Lung (tissue), 12 donors: ENCODE results near the gene PTGFR. TPM values are rescaled to one million over a fixed set of nuclear protein-coding genes. Genes with fewer than 3 reads are reported as not detected.

Experiments
- ATAC-seq: fragments of 200-7000 bp; cut with Tn5 transposase; one replicate; pipeline ENCODE4 v1.9.1; 2020; ENCODE audit warnings: moderate number of reproducible peaks; ENCODE audit not compliant: insufficient read depth, low FRiP score
- DNase-seq, 3 donors: peaks; one replicate each; pipeline ENCODE4 v3.0.0-alpha.2; 2013 to 2017
- H3K27ac ChIP-seq, 2 donors: one replicate each; pipeline ENCODE4 v1.5.1; 2013; ENCODE audit warnings: mild to moderate bottlenecking in 2 of 2, moderate library complexity in 2 of 2, control low read depth in 1 of 2, inconsistent platforms in 1 of 2, low read depth in 1 of 2, low read length in 1 of 2
- H3K27me3 ChIP-seq, 3 donors: one replicate each; pipeline ENCODE4 v1.5.1; 2013; ENCODE audit warnings: low read length in 2 of 3; ENCODE audit not compliant: control insufficient read depth in 3 of 3, insufficient read depth in 3 of 3
- H3K36me3 ChIP-seq, 4 donors: one replicate each; pipeline ENCODE4 v1.5.1; 2013; ENCODE audit warnings: low read length in 4 of 4, mild to moderate bottlenecking in 1 of 4, moderate library complexity in 1 of 4; ENCODE audit not compliant: control insufficient read depth in 4 of 4, insufficient read depth in 4 of 4
- H3K4me1 ChIP-seq, 5 donors: one replicate each; pipeline ENCODE4 v1.5.1; 2013; ENCODE audit warnings: low read length in 5 of 5, mild to moderate bottlenecking in 2 of 5, moderate library complexity in 1 of 5; ENCODE audit not compliant: control insufficient read depth in 5 of 5, insufficient read depth in 5 of 5
- H3K4me3 ChIP-seq: one replicate; pipeline ENCODE4 v1.5.1; 2013; ENCODE audit warnings: mild to moderate bottlenecking, control low read depth, moderate library complexity
- H3K9ac ChIP-seq, 2 donors: one replicate each; pipeline ENCODE4 v1.5.1; 2013; ENCODE audit warnings: low read length in 2 of 2, control low read depth in 1 of 2; ENCODE audit not compliant: insufficient read depth in 1 of 2
- H3K9me3 ChIP-seq, 4 donors: one replicate each; pipeline ENCODE4 v1.5.1; 2013; ENCODE audit warnings: low read length in 3 of 4, mild to moderate bottlenecking in 1 of 4, moderate library complexity in 1 of 4; ENCODE audit not compliant: control insufficient read depth in 4 of 4, insufficient read depth in 3 of 4
- CTCF ChIP-seq: IDR thresholded peaks from 2 replicates; pipeline ENCODE4 v1.5.1; 2012; ENCODE audit warnings: mild to moderate bottlenecking; ENCODE audit errors: control extremely low read depth, extremely low read depth
- WGBS, 2 donors: extraction: QIAGEN DNeasy Blood & Tissue Kit; methylation state at CpG; one replicate each; pipeline ENCODE4 v1.1.7; 2013; 5-methylcytosine and 5-hydroxymethylcytosine counted together
- polyA plus RNA-seq, 2 donors: library from polyadenylated mRNA; stranded (reverse); fragments of 200-250 nt; gene quantifications; one replicate each; pipeline ENCODE4 v1.2.1, GENCODE V29; 2013
- total RNA-seq, 2 donors: library from RNA; depleted of rRNA in 1 of 2; stranded (reverse); fragments of >200 nt in 1 of 2; gene quantifications; one replicate each; pipeline ENCODE4 v1.2.1, GENCODE V29; 2014 to 2021
- donor health status: control.
- donor health status: control.
- donor health status: Bipolar disorder and iron deficiency.
- donor health status: healthy.
- donor health status: DM: yes; HTN: yes; CAD: no.

PTGFR gene
- total and polyA plus RNA-seq, 4 donors, result 0.68 to 4.8 (median 2.9) TPM

- no peak for ATAC-seq
- Histone ChIP-seq H3K27me3 (no peaks in the 10 kb centered on the region), H3K9ac (no peak overlapping the region), H3K4me3 (no peak overlapping the region), H3K9me3 (no peaks in the 10 kb centered on the region), H3K36me3 (no peaks in the 10 kb centered on the region), H3K27ac (no peak overlapping the region), H3K4me1 (peaks cover 0 to 2% (median 0%) of the 10 kb centered on the region in 5 donors)
- DNase-seq, result no peak
- TF ChIP-seq CTCF, result no peak
Observed at GRCh38 chr1:78501203-78501602, 10.4 kb downstream of the PTGFR start.

GRCh38 chr1:78511334-78511733 is 20.6 kb downstream of the PTGFR start:
- no peak overlapping the region for H3K9ac ChIP-seq
- TF ChIP-seq CTCF, result no peak
- ATAC-seq (no peak), DNase-seq (no peak)
- H3K27ac ChIP-seq, result no peak overlapping the region
- no peaks in the 10 kb centered on the region for H3K4me1 ChIP-seq
- peaks cover 0 to 10% (median 0%) of the 10 kb centered on the region in 4 donors for H3K9me3 ChIP-seq
- no peaks in the 10 kb centered on the region for H3K36me3 ChIP-seq
- no peak overlapping the region for H3K4me3 ChIP-seq
- no peaks in the 10 kb centered on the region for H3K27me3 ChIP-seq
- 82 to 87% methylated on average over 3 of the region's 3 CpGs for WGBS, 2 donors

GRCh38 chr1:78516716-78517115 is 25.9 kb downstream of the PTGFR start:
- ATAC-seq, result no peak
- WGBS, 2 donors, result 52 to 64% methylated on average over 2 of the region's 2 CpGs
- no peak for TF ChIP-seq CTCF

GRCh38 chr1:78519446-78519845 is 28.7 kb downstream of the PTGFR start:
- H3K4me3 ChIP-seq, result no peak overlapping the region
- H3K27me3 ChIP-seq, result no peaks in the 10 kb centered on the region
- no peaks in the 10 kb centered on the region for H3K4me1 ChIP-seq
- no peaks in the 10 kb centered on the region for H3K9me3 ChIP-seq
- DNase-seq, result no peak
- TF ChIP-seq CTCF, result no peak
- no peak for ATAC-seq
- H3K9ac ChIP-seq, result no peak overlapping the region
- H3K27ac ChIP-seq, result no peak overlapping the region
- WGBS, 2 donors, result 89 to 91% methylated on average over 4 of the region's 4 CpGs
- no peaks in the 10 kb centered on the region for H3K36me3 ChIP-seq

More at GRCh38 chr1:78516716-78517115, 25.9 kb downstream of the PTGFR start:
- H3K4me1 ChIP-seq, result no peaks in the 10 kb centered on the region
- H3K27ac ChIP-seq, result no peak overlapping the region
- no peak for DNase-seq
- H3K9ac ChIP-seq, result no peak overlapping the region
- H3K9me3 ChIP-seq, result peaks cover 0 to 3% (median 0%) of the 10 kb centered on the region in 4 donors
- H3K36me3 ChIP-seq, result no peaks in the 10 kb centered on the region
- no peaks in the 10 kb centered on the region for H3K27me3 ChIP-seq
- no peak overlapping the region for H3K4me3 ChIP-seq
